GM19239 (cell line): ENCODE measurements around the gene OR52B6.
A peak's percentile ranks its signal among the peaks of the same experiment; 100 is the strongest.
"Not testable (repeated sequence)": the region's sequence is repeated elsewhere in the genome, so short reads cannot be mapped to it uniquely, and the experiment has no call there.

Experiments
- DNase-seq: peaks from one replicate; pipeline ENCODE4 v3.0.0; 2011; ENCODE audit warnings: low spot score; ENCODE audit not compliant: insufficient read length
- FAIRE-seq: peaks from 2 replicates; lab custom pipeline; 2011; peaks lifted over from hg19 to GRCh38; lab: Jason Lieb, UNC

Gene OR52B6

DNA sequence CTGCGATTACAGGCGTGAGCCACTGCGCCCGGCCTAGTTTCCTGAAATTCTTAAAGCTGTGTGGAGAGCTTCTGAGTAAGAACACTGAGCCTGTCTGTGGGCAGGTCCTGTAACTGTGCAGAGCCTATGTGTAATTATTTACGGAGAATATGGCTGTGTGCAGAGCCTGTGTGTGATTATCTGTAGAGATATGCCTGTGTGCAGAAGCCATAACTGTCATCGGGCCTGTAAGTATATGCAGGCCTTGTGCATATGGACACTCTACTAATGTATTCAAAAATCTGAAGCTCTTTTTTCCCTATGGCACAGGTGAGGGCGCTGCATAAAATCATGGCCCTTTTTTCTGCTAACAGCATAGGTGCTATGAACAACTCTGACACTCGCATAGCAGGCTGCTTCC lies at the start of gene OR52B6:
OR52B6 (plus strand) TSS at position 301 of the 400 bp plus-strand sequence; CDS start at position 301, 0 bp downstream.
- FAIRE-seq (no peak), DNase-seq (no peak)

GRCh38 chr11:5531053-5531831 lies 49.4 kb upstream of the OR52B6 start:
- FAIRE-seq (no peak), DNase-seq (no peak)

GRCh38 chr11:5534046-5534445 lies 46.6 kb upstream of the OR52B6 start:
- FAIRE-seq = no peak
- DNase-seq = no peak

- no peak for FAIRE-seq
- DNase-seq = no peak
Observed at GRCh38 chr11:5536482-5536881, 44.2 kb upstream of the OR52B6 start.

DNA sequence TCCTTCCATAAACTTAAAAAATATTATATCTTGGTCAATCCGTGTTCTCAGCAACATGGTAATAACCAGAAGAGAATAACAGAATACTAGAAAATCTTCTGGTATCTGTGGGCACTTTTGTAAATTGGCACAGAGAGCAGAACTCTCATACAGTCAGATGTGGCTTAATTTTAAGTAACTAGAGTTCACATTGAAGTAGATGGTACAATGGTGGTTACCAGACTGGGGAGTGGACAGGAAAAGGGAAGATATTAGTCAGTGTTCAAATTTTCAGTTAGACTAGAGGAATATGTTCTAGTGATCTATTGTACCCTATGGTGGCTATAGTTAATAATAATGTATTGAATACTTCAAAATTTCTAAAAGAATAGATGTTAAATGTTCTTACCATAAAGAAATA lies 39.2 kb upstream of the OR52B6 start:
- DNase-seq (no peak), FAIRE-seq (no peak)

- peak; percentile 67 for FAIRE-seq
- DNase-seq = no peak
Observed at GRCh38 chr11:5546457-5546856, 34.2 kb upstream of the OR52B6 start.

DNA sequence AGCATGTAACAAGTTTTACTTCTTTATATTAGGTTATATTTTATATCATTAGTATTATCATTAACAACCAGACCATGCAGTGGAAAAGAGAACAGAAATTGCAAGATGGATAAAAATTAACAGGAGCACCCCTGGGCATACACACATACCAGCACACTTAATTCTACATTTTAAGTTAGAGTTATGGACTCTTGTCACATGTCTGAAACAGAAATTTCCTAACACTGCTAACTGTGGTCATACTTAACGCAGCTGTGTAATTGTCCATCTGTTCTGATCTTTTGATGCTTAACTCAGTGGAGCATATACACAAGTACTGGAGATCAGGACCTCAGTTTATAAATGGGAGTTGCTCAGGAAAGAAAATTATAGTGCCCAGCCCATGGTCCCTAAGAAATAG lies 32.7 kb upstream of the OR52B6 start:
- DNase-seq (no peak), FAIRE-seq (no peak)

DNA sequence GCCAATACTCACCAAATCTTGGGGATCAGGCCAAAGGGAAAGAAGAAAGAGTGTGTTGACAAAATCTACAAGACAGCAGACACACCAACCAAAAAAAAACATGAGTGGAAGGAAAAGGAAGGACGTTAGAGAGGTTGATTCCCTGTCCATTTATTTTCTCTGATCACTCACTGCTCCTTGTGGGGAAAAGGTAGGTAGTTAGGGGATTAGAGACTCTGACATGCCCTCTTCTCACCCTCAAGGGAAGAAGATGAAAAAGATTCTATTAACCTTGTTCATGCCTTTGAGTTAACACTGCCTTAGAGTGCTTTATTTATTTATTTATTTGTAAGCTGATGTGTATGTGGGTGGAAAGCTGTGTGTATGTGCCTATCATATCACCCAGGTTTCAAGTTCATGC lies 32.2 kb upstream of the OR52B6 start, which contains the start of gene OR52H1:
OR52H1 (minus strand) TSS at position 101 of the 400 bp plus-strand sequence. CDS start 3,035 bp downstream, outside the sequence.
- DNase-seq (no peak), FAIRE-seq (no peak)

- DNase-seq = no peak
- no peak for FAIRE-seq
Observed at GRCh38 chr11:5550440-5551095, 30.1 kb upstream of the OR52B6 start.

GRCh38 chr11:5553343-5553742 lies 27.3 kb upstream of the OR52B6 start:
- FAIRE-seq = no peak
- no peak for DNase-seq

- DNase-seq = no peak
- no peak for FAIRE-seq
Observed at GRCh38 chr11:5556596-5557188, 24.0 kb upstream of the OR52B6 start.

DNA sequence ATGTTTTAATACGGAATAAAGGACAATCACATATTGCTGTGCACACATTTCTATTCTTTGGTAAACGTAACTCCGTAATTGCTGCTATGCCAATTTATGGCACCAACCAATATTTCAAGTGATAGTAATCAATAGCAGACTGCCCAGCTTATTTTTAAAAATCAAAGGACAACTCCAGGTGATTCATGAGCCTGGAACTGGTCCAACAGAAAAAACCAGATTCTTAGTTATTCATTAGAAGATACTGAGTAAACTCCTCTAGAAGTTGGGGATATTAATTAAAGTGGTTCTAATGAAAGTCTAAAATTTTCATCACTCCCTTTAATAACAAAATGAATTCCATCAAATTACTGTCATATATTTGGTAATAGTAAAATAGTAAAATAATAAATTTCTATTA lies 22.9 kb upstream of the OR52B6 start:
- no peak for DNase-seq
- no peak for FAIRE-seq

DNA sequence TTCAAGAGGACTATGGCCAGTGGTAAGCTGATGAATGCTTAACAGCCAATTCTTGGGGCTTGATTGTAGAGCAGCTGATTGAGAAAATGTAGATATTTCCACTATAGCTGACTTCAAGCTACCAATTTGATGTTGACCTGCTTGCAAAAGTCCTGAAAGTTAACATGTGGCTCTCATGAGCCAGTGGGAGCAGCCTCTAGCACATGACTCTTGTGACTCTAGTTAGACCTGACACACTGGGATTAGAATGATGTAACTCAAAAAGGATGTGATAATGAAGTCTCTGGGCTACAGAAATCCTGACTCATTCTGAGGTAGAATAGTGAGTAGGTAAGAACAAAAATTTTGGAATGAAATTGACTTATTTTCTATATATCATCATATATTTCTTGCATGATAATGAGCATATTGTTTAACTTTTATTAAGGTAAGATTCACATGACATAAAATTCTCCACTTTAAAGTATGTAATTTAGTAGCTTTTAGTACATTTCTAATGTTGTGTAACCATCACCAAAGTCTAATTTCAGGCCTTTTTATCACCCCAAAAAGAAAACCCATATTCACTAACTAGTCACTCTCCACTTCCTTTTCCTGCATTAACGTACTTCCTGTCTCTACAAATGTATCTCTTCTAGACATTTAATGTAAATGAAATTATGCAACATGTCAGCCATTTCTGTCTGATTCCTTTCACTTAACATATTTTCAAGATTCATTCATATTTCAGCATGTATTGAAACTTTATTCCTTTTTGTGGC lies 16.2 kb upstream of the OR52B6 start:
- no peak for FAIRE-seq
- no peak for DNase-seq

GRCh38 chr11:5574654-5575053 lies 6.0 kb upstream of the OR52B6 start:
- DNase-seq (no peak), FAIRE-seq (no peak)

GRCh38 chr11:5575152-5575551 lies 5.5 kb upstream of the OR52B6 start:
- DNase-seq (no peak), FAIRE-seq (no peak)

DNA sequence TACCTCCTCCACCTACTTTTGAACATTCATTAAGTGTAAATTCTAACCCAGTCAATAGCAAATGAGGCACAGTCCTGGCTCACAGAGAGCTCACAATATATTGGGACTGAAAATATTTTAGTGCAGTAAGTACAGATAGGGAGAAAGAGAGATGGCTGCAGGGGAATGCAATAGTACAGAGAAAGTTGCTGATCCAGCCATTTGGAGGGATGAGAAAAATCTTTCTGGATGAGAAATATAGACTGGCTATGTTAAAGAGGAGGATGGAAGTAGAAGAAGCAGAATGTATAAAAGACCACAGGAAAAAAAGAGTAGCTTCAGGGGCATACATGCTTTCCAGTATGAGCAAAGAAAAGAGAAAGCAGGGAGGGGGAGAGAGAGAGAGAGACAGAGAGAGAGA lies 3.6 kb upstream of the OR52B6 start:
- DNase-seq (no peak), FAIRE-seq (no peak)

DNA sequence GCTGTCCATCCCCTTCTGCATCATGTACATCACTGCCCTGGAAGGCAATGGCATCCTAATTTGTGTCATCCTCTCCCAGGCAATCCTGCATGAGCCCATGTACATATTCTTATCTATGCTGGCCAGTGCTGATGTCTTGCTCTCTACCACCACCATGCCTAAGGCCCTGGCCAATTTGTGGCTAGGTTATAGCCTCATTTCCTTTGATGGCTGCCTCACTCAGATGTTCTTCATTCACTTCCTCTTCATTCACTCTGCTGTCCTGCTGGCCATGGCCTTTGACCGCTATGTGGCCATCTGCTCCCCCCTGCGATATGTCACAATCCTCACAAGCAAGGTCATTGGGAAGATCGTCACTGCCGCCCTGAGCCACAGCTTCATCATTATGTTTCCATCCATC lies 337 bp downstream of the OR52B6 start:
- DNase-seq = no peak
- FAIRE-seq = no peak

DNA sequence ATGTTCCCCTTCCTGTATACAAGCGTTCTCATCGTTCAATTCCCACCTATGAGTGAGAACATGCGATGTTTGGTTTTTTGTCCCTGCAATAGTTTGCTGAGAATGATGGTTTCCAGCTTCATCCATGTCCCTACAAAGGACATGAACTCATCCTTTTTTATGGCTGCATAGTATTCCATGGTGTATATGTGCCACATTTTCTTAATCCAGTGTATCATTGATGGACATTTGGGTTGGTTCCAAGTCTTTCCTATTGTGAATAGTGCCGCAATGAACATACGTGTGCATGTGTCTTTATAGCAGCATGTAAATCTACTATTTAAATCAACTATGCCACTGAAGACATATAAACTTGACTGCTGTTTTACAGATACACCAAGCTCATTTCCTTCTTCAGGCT lies 3.8 kb downstream of the OR52B6 start:
- FAIRE-seq, DNase-seq: not testable (repeated sequence)

- not testable (repeated sequence) for FAIRE-seq, DNase-seq
Observed at GRCh38 chr11:5589906-5590305, 9.2 kb downstream of the OR52B6 start.

- no peak for DNase-seq
- FAIRE-seq = no peak
Observed at GRCh38 chr11:5591613-5592012, 10.9 kb downstream of the OR52B6 start.

- no peak for DNase-seq
- no peak for FAIRE-seq
Observed at GRCh38 chr11:5592615-5593014, 11.9 kb downstream of the OR52B6 start.
